ENCODE results near the gene SECISBP2. TPM values are rescaled to one million over a fixed set of nuclear protein-coding genes. Genes with fewer than 3 reads are reported as not detected.

The SECISBP2 gene
- total RNA-seq, 4 donors from 2014 or later: 66.6 to 152 (median 101) TPM

DNA sequence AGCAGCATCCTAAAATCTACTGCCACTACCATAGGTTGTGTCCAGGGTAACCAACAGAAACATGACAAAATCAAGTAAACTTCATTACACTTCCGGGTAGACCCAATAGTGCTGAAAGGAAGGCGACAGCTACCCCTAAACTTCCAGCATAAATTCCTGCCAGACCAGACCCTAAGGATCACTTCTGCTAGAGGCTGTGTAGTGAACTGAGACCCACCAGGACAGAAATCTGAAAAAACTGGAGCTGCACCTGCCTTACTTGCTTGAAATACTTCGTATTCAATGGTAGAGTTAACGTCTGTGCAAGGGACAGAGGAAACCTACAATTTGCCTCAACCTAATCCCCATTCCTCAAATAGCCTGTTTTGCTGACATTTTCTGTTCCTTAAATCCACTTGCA lies 1.0 kb upstream of the SECISBP2 start:
- H3K36me3 ChIP-seq: no peaks in the 10 kb centered on the region
- H3K9me3 ChIP-seq: no peaks in the 10 kb centered on the region
- DNase-seq: no peak
- H3K4me3 ChIP-seq: no peak overlapping the region
- H3K27me3 ChIP-seq: no peaks in the 10 kb centered on the region
- TF ChIP-seq, protein P1, sequence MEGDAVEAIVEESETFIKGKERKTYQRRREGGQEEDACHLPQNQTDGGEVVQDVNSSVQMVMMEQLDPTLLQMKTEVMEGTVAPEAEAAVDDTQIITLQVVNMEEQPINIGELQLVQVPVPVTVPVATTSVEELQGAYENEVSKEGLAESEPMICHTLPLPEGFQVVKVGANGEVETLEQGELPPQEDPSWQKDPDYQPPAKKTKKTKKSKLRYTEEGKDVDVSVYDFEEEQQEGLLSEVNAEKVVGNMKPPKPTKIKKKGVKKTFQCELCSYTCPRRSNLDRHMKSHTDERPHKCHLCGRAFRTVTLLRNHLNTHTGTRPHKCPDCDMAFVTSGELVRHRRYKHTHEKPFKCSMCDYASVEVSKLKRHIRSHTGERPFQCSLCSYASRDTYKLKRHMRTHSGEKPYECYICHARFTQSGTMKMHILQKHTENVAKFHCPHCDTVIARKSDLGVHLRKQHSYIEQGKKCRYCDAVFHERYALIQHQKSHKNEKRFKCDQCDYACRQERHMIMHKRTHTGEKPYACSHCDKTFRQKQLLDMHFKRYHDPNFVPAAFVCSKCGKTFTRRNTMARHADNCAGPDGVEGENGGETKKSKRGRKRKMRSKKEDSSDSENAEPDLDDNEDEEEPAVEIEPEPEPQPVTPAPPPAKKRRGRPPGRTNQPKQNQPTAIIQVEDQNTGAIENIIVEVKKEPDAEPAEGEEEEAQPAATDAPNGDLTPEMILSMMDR (IDR thresholded peaks at IDR 0.05): no peak
- TF ChIP-seq POLR2A (IDR thresholded peaks at IDR 0.05): no peak
- peak overlapping the region in 2 of 4 donors; percentile 100 for H3K27ac ChIP-seq
- H3K4me1 ChIP-seq: peaks cover 0 to 38% (median 2%) of the 10 kb centered on the region in 4 donors

DNA sequence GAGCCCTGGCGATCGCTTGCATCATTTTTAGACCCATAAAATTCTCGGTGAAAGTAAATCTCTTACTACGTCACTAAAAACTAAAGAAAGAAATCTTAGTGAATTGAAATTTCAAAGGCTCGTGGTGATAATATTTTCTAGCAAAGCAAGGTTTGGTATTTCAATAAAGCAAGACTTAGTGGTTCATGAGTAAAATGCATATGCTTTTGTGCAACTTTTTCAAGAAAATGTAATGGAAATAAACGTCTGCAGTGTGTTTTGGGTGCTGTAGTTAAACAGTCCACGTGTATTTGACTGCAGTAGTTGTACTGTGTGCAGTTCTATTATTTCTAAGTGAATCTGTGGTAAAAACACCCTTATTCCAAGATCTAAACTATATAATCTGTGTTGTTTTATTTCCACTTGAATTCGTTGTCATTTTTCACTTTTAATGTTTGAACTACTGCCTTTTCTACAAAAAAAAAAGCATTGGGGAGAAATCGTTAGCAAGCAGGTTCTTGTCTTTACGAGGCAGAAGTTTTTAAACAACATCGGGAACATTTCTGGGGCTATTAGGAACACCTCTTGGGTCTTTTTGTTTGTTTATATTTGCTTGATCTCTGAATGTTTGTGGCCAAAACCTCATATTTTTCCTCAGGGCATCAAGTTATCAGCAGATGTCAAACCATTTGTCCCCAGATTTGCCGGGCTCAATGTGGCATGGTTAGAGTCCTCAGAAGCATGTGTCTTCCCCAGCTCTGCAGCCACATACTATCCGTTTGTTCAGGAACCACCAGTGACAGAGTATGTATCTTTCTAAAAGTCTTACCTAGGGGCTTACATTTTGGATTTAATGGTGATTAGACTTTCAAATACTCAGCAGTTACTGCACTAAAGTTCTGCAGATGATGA lies 960 bp downstream of the SECISBP2 start:
- Histone ChIP-seq H3K27me3 (no peaks in the 10 kb centered on the region), H3K36me3 (no peaks in the 10 kb centered on the region), H3K4me1 (peaks cover 0 to 37% (median 8%) of the 10 kb centered on the region in 4 donors), H3K27ac (peak overlapping the region; percentile 94 to 100 (median 98)), H3K4me3 (peak overlapping the region; percentile 64 to 96 (median 78)), H3K9me3 (no peaks in the 10 kb centered on the region)
- no peak for DNase-seq
- TF ChIP-seq, protein P1 (IDR thresholded peaks at IDR 0.05): peak in 1 of 6 experiments; percentile 55
- TF ChIP-seq POLR2A (IDR thresholded peaks at IDR 0.05): no peak

DNA sequence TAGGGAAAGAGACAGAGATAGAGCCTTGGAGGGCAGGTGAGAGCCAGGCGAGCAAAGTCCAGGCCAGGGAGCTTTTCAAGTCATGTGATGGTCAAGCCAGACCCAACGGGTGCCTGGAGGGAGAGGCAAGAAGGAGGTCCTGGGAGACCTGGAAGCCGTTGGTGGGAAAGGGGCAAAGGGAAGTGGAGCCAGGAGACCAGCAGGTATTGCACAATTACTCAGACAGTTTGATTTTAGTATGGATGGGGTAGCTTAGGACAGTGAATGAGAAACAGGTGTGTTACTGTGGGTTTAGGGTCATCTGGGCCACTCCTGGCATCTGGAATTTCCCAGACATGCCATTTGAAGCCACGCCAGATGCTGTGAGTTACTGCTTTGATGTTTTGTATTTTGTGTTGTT lies 5.1 kb downstream of the SECISBP2 start:
- no peak overlapping the region for H3K27ac ChIP-seq
- peak in 1 of 3 donors; percentile 57 for DNase-seq
- H3K36me3 ChIP-seq: peaks cover 0 to 29% (median 0%) of the 10 kb centered on the region in 3 donors
- TF ChIP-seq, protein P1 (IDR thresholded peaks at IDR 0.05): no peak
- no peak for TF ChIP-seq POLR2A (IDR thresholded peaks at IDR 0.05)
- H3K4me1 ChIP-seq: peaks cover 0 to 31% (median 8%) of the 10 kb centered on the region in 4 donors
- H3K4me3 ChIP-seq: no peak overlapping the region
- H3K9me3 ChIP-seq: no peaks in the 10 kb centered on the region
- no peaks in the 10 kb centered on the region for H3K27me3 ChIP-seq

- peaks cover 0 to 16% (median 5%) of the 10 kb centered on the region in 4 donors for H3K4me1 ChIP-seq
- TF ChIP-seq POLR2A (IDR thresholded peaks at IDR 0.05): no peak
- TF ChIP-seq, protein P1 (IDR thresholded peaks at IDR 0.05): no peak
- no peak for DNase-seq
- no peak overlapping the region for H3K27ac ChIP-seq
- no peaks in the 10 kb centered on the region for H3K9me3 ChIP-seq
- peaks cover 0 to 52% (median 0%) of the 10 kb centered on the region in 3 donors for H3K36me3 ChIP-seq
- no peak overlapping the region for H3K4me3 ChIP-seq
- H3K27me3 ChIP-seq: no peaks in the 10 kb centered on the region
Observed at GRCh38 chr9:89325733-89326132, 7.4 kb downstream of the SECISBP2 start.

DNA sequence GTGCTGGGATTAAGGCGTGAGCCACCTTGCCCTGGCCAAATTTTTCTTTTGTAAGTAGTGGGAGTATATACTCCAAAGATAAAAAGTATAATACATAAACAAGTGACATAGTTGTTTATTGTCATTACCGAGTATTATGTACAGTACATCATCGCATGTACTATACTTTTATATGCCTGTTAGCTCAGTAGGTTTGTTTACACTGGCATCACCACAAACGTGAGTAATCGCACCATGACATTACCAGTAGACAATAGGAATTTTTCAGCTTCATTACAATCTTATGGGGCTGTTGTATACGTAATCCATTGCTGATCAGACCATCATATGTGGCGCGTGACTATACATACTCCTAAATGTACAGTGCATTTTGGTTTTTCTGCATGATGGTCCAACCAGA lies 9.8 kb downstream of the SECISBP2 start:
- Histone ChIP-seq H3K4me1 (peaks cover 0 to 8% (median 3%) of the 10 kb centered on the region in 4 donors), H3K36me3 (peaks cover 0 to 68% (median 0%) of the 10 kb centered on the region in 3 donors), H3K4me3 (no peak overlapping the region), H3K27ac (no peak overlapping the region), H3K9me3 (no peaks in the 10 kb centered on the region), H3K27me3 (no peaks in the 10 kb centered on the region)
- TF ChIP-seq, protein P1 (IDR thresholded peaks at IDR 0.05): no peak
- TF ChIP-seq POLR2A (IDR thresholded peaks at IDR 0.05): no peak
- DNase-seq: no peak

Measured in Peyer's patch (tissue), 4 donors.